Kasumi-1 (cell line): ENCODE measurements around the gene LILRB3.
"Not testable (repeated sequence)": the region's sequence is repeated elsewhere in the genome, so short reads cannot be mapped to it uniquely, and the experiment has no call there.

Experiments
- DNase-seq, 2 experiments: peaks; one replicate each; lab custom pipeline; 2025; lab: John Stamatoyannopoulos, UW

The LILRB3 gene

DNA sequence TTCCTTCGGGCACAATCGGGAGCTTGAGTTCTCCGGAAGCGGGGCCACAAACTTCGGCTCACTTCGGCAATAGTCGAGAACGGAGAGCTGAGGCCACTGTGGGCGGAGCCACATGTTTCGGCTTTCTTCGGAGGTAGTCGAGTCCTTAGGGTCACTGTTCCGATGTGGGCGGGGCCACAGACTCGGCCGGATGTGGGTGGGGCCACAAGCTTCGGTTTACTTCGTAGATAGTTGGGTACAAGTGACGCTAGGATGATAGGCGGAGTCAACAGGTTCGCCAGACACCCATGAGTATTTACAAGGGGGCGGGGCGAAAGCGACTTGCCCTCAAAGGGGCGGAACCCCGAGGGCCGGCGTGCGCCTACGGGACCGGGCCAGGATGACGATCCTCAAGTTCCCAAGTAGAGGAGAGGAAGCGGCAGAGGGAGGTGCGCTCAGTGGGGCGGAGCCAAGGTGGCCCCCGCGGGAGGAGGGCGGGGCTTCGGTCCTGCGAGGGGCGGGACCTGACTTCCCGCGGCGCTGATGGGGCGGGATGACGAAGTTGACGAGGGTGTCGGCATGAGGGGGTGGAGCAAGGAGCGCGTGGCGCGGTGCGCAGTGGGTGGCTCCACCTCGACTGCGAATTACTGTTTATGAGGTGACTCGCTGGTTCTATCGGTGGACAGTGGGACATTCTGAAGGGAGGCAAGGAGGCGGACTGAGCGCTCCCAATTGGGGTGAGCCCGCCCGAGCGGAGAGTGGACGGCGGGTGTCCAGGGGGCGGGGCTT lies 32.9 kb downstream of the LILRB3 start:
- DNase-seq, result peak; percentile 99

DNA sequence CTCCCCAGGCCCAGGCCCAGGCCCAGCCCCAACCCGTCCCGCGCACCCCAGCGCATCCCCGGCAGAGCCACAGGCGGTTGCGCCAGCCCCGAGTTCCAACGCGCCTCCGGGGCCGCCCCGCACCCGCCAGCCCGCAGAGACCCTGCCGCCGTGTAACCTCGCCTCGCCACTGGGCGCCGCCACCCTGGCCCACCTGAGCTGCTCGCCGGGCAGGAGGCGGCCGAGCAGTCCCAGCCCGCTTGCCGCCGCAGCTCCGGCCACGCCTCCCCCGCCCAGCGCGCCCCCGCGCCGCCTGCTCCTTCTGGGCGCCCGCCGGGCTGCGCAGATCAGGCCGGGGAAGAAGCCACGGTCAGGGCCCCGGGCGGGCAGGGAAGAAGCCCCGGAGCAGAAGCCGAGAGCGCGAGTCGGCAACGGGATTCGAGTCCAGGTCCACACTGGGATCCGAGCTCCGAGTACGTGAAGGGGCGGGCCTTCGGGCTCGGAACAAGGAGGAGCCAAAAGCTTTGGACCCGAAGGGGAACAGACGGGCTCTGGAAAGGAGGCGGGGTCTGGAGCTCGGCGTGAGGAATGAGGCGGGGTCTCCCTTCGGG lies 33.6 kb downstream of the LILRB3 start, which contains the start of gene MBOAT7:
Gene MBOAT7 (minus strand): TSS at position 436 of the 590 bp plus-strand sequence. CDS start 1,072 bp downstream, outside the sequence.
- DNase-seq, result no peak

GRCh38 chr19:54188215-54188871 lies 34.5 kb downstream of the LILRB3 start:
- peak; percentile 85 to 89 for DNase-seq

- DNase-seq, result no peak
These were observed 35.8 kb downstream of the LILRB3 start for GRCh38 chr19:54186934-54187381.

DNA sequence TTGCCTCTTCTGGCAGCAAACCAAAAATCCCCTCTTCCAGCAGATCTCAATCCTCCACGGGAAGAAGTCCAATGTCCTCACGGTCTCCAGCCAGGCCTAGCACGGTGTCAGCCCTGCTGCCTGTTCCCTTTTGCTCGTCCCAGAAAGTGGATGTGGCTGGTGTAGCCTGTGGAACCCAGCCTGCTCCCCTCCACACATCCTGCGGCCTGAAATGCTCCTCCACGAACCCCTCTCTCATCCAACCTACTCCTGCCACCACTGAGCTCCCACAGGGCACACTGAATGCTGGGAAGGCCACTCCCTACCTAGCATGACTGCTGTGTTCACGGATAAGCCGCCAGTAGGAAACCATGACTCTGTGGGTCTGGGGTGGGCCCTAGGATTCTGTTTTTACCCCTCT lies 36.5 kb downstream of the LILRB3 start:
- DNase-seq, result no peak

DNA sequence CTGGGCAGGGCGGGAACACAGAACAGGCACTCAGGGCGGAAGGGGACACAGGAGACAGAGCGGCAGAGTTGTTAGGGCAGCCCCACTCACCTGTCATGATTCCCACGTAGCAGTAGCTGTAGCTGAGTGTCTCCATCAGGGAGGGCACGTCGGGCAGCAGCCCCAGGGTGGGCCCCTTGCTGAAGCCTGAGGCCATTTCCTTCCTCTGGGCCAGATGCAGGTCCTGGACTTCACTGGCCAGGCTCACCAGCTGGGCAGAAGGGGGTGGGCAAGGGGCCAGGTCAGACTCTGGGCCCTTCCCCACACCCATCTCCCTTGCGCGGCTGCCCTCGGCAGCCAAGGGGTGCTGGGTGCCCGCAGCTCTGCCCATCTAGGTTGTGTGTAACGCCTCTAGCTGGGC lies 39.4 kb downstream of the LILRB3 start:
- no peak for DNase-seq

DNA sequence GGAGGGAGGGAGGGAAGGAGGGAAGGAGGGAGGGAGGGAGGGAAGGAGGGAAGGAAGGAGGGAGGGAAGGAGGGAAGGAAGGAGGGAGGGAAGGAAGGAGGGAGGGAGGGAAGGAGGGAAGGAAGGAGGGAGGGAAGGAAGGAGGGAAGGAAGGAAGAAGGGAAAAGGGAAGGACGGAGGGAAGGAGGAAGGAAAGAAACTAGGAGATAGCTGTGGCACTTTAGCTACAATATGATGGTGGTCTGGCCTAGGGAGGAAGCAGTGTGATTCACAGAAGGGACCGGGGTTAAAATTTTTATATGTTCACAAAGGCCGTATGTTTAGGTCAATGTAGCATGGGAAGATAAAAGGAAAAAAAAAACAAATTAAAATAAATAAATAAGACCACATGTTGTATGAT lies 40.9 kb downstream of the LILRB3 start:
- DNase-seq, result not testable (repeated sequence)

DNA sequence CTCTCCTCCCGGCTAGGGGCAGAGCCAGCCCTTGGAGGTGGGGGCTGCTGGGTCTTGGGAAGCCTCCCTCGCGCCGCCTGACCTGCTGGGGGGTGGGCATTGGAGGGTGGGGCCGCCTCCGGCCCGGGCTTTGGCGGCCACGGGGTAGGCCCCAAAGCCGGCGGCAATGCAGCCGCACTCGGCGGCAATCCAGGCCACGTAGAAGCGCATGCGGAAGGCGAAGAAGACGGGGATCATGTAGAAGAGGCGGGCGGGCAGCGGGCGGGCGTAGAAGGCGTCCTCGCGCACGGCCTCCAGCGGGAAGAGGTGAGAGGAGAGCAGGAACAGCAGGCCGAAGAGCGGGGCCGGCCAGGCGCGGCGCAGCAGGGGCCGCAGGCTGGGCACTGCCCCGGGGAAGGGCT lies 42.1 kb downstream of the LILRB3 start:
- no peak for DNase-seq

- DNase-seq, result peak in 1 of 2 experiments; percentile 27
These were observed 42.8 kb downstream of the LILRB3 start for GRCh38 chr19:54179921-54180461.

GRCh38 chr19:54179262-54179852 lies 43.5 kb downstream of the LILRB3 start:
- DNase-seq, result no peak

DNA sequence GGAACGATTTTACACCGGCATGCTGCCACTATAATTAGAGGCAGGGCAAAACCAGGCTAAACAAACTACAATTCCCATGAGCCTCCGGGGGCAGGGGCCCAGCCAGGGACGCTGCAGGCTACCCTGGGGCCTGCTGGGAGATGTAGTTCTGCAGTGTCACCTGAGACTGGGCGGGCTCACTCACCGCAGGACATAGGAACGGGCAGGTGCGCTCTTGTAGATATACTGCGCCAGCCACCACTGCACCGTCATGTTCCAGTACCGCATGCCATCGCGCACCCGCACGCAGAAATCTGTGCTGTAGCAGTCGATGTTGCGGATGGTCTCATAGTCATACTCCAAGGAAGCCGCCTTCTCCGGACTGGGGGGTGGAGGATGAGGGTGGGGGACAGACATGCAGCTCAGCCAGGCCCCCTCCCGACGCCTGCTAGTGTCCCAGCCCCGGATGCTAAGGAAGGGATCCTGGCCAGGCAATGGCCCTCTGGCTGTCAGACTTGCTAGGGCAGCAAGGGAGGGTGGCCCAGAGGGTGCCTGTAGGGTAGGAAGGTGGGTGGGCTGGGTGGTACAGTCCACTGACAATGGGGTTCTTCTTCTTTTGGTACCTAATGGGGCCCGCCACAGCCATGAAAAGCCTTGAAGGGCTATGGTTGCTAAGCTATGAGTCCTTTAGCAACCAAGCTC lies 44.1 kb downstream of the LILRB3 start:
- peak in 1 of 2 experiments; percentile 13 for DNase-seq

DNA sequence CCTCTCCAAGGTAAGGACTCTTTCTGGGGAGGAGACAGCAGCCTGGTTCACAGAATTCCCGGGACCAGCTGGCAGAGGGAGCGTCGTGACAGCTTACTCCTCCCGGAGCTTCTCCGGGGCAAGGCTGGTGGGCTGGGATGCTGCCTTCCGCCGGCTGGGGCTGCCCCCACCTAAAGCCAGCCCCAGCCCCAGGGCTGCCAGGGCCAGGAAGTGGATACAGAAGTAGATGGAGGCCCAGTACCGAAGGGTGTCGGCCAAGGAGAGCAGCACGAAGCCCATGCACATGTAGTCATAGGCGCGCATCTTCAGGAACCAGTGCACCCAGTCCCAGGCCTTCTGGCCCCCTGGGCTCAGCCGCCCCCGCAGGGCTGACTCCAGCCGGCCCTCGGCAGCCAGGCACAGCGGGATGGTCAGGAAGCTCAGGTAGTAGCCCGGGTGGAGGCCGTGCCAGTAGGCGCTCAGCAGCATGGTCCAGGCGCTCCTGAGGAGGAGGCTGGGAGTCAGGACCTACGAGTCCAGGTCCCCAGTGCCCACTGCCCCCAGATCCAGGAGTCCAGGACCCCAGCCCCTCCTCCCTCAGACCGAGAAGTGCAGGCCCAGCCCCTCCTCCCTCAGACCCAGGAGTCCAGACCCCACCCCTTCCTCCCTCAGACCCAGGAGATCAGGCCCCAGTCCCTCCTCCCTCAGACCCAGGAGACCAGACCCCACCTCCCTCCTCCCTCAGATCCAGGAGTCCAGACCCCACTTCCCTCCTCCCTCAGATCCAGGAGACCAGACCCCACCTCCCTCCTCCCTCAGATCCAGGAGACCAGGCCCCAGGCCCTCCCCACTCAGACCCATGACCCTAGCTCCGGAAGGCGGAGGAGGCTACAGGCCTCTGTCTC lies 48.6 kb downstream of the LILRB3 start:
- no peak for DNase-seq

DNA sequence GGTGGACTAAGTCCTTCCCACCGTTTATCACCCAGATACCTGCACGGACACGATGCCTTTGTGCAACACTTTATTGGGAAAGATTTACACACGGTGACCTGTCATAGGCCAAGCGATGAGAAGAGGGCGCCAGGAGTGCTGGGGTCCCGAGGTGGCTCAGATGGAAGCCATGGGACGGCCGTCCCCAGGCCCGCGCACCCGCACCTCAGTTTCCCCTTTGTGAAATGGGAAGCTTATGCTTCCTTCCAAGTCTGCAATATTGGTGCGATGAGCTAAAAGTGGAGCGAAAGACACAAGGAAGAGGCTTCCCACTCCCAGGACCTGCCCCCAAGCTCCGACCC lies 49.5 kb downstream of the LILRB3 start:
- DNase-seq, result no peak

DNA sequence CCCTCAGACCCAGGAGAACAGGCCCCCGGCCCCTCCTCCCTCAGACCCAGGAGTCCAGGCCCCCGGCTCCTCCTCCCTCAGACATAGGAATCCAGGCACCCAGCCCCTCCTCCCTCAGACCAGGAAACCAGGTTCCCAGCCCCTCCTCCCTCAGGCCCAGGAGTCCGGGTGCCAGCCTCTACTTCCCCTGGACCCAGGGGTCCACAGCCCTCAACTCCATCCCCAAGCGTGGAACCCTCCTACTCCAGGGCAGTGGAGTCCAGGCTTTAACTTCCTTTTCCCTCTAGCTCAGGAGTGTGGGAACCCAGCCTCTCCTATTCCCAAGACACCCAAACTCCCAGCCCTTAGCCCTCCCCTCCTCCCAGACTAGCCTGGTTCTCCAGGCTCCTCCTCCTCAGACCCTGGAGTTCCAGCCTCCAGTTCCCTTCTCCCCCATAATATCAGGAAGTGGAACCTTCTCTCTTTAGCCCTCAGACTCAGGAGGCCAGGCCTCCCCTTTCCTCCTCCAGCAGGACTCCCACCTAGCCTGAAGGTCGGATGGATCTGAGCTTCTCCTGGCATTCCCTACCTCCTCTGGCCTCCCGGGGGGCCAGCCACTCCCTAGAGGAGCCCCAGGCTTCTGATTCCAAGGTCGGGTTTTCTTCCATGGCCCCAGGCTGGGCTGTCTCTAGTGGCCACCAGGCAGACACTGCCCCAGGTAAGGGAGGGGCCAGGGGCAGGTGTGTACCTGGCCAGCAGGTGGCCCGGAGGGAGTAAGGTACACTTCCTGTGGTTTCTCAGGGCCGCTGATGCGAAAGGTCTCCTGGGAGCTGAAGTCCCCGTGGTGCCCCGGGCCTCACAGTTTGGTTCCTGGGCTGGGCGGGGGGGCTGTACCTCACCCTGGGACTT lies 50.1 kb downstream of the LILRB3 start, which contains the start of gene TMC4:
Gene TMC4 (minus strand): TSS at position 690 of the 888 bp plus-strand sequence. CDS start 43 bp downstream, at position 647.
- peak in 1 of 2 experiments; percentile 10 for DNase-seq

DNA sequence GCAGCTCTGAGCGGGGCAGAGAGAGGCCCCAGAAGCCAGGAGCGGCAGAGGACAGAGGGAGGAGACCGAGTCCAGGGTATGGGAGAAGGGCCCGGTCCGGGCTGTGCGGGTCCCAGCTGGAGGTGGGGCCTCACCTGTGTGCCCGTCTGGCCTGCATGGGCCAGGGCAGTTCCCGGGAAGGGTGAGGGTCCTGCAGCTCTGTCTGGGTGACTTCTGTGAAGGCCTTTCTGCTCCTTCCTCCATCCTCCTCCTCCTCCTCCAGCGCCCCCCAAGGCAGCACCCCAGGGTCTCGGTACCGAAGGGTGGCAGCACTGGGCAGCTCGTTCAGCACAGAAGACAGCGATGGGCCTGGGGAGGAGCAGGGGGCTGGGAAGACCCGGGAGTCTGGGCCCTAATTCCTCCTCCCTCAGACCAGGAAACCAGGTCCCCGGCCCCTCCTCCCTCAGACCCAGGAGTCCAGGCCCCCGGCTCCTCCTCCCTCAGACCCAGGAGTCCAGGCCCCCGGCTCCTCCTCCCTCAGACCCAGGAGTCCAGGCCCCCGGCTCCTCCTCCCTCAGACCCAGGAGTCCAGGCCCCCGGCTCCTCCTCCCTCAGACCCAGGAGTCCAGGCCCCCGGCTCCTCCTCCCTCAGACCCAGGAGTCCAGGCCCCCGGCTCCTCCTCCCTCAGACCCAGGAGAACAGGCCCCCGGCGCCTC lies 50.9 kb downstream of the LILRB3 start:
- not testable (repeated sequence) for DNase-seq

DNA sequence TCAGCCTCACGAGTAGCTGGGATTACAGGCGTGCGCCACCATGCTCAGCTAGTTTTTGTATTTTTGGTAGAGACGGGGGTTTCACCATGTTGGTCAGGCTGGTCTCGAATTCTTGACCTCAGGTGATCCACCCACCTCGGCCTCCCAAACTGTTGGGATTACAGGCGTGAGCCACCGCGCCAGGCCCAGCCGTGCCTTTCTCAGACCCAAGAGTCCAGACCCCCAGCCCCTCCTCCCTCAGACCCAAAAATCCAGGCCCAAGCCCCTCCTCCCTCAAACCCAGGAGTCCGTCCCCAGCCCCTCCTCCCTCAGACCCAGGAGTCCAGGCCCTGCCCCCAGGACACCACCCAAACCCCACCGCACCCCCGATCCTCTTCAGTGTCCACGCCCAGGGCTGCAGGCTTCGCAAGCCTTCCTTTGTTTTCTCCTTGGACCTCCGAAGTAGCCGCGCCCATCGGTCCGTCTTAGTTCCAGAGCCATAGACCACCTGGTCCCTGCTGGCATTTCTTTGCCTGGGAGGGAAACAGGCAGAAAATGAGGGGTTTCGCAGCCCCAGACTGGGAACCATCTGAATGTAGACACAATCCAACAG lies 53.6 kb downstream of the LILRB3 start:
- no peak for DNase-seq

GRCh38 chr19:54168174-54168917 lies 54.5 kb downstream of the LILRB3 start:
- DNase-seq, result peak; percentile 74 to 84
